Measurements from ENCODE around the gene PTK7. TPM values are rescaled to one million over a fixed set of nuclear protein-coding genes. Genes with fewer than 3 reads are reported as not detected.

The PTK7 gene
- total RNA-seq, 1 donor from 2014 or later = 308 TPM

DNA sequence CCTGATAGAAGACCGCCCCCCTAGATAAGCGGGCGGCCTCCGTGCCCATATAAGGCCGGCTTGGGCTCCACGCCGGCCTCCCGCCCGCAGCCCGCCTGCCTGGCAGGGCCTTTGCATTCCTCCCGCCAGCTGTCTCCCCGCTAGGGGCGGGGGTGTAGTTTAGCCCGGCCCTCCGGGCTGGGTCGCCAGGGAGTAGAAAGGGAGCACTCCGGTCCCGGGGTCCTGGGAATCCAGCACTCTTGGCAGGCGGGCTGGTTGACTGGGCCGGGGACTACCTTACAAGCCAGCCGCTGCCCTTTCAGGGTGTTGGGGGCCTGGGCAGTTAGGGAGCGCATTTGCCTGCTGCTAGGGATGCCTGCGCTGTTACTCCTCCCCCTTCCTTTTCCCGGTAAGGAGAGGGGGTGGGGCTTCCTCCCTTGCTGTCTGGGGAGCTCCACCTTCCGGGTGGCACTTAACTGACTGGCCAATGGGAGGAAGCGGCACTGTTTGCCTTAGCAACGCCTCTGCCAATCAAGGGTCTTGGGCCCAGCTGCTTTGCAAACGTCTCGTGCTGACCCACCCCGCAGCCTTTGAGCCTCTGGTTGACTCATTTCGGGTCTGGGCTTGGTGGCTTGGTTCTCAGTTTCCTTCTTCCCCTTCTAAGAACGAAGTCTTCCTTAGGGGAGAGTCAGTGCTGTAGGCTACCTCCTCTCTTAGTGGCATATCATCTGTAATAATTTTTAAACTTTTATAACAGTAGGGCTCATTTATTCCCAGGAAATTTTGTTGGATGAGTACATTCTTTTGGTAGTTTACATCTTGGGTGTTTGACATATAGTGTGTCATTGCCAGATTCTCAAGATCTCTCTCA is 98.4 kb downstream of the PTK7 start:
- Mint-ChIP-seq H3K36me3 (peaks cover 6% of the 10 kb centered on the region), H3K4me1 (peaks cover 31% of the 10 kb centered on the region), H3K27me3 (ENCODE audit: low read depth) (no peaks in the 10 kb centered on the region), H3K27ac (peak overlapping the region; percentile 93), H3K4me3 (peak overlapping the region; percentile 90), H3K9me3 (no peaks in the 10 kb centered on the region)
- TF ChIP-seq, protein P1, sequence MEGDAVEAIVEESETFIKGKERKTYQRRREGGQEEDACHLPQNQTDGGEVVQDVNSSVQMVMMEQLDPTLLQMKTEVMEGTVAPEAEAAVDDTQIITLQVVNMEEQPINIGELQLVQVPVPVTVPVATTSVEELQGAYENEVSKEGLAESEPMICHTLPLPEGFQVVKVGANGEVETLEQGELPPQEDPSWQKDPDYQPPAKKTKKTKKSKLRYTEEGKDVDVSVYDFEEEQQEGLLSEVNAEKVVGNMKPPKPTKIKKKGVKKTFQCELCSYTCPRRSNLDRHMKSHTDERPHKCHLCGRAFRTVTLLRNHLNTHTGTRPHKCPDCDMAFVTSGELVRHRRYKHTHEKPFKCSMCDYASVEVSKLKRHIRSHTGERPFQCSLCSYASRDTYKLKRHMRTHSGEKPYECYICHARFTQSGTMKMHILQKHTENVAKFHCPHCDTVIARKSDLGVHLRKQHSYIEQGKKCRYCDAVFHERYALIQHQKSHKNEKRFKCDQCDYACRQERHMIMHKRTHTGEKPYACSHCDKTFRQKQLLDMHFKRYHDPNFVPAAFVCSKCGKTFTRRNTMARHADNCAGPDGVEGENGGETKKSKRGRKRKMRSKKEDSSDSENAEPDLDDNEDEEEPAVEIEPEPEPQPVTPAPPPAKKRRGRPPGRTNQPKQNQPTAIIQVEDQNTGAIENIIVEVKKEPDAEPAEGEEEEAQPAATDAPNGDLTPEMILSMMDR (IDR thresholded peaks at IDR 0.05; ENCODE audit: unreplicated experiment) = no peak
- peak; percentile 83 to 89 for DNase-seq (ENCODE audit: low spot score in 2 of 2, unreplicated experiment in 2 of 2)

DNA sequence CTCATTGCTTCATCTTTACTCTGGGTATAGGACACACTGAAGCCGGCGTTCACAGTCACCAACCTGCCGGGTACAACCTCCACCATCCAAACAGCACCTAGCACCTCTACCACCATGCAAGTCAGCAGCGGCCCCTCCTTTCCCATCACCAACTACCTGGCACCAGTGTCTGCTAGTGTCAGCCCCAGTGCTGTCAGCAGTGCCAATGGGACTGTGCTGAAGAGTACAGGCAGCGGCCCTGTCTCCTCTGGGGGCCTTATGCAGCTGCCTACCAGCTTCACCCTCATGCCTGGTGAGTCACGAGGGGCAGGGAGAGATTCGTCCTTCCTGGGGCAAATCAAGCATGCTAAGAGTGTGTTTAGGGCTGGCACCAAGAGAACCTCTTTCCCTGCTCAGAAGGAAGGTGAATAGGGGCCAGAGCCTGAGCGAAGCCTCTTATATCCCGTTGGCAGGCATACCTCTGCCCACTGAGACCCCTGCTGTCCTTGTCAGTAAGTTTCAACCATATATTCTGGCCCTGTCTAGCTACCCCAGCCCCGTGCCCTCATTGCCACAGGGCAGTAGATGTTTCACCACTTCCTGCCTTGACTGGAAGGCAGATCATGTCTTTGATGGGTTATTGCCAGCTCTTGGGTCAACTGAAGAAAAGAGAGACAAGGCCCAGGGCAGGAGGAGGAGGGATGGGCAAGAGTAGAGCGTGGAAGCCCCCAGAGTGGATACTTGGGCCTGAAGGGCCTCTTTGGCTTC is 99.7 kb downstream of the PTK7 start:
- TF ChIP-seq, protein P1 (IDR thresholded peaks at IDR 0.05; ENCODE audit: unreplicated experiment) = no peak
- Mint-ChIP-seq H3K36me3 (peaks cover 6% of the 10 kb centered on the region), H3K4me3 (no peak overlapping the region), H3K4me1 (peaks cover 25% of the 10 kb centered on the region), H3K9me3 (no peaks in the 10 kb centered on the region), H3K27me3 (ENCODE audit: low read depth) (no peaks in the 10 kb centered on the region), H3K27ac (no peak overlapping the region)
- no peak for DNase-seq (ENCODE audit: low spot score in 2 of 2, unreplicated experiment in 2 of 2)

DNA sequence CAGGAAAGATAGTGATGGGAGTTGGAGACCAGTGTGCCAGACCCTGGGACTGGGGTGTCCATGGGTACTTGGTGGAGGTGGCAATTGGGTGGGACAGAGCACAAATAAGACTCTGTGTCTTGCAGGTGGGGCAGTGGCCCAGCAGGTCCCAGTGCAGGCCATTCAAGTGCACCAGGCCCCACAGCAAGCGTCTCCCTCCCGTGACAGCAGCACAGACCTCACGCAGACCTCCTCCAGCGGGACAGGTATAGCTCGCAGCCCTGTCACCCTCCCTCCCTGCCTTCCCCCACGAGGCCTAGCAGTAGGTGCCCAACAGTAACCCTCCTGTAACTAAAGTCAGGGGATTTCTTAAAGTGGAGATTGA is 100.3 kb downstream of the PTK7 start:
- Mint-ChIP-seq H3K36me3 (peaks cover 6% of the 10 kb centered on the region), H3K9me3 (no peaks in the 10 kb centered on the region), H3K27me3 (ENCODE audit: low read depth) (no peaks in the 10 kb centered on the region), H3K27ac (no peak overlapping the region), H3K4me1 (peaks cover 29% of the 10 kb centered on the region), H3K4me3 (no peak overlapping the region)
- TF ChIP-seq, protein P1 (IDR thresholded peaks at IDR 0.05; ENCODE audit: unreplicated experiment) = no peak
- no peak for DNase-seq (ENCODE audit: low spot score in 2 of 2, unreplicated experiment in 2 of 2)

DNA sequence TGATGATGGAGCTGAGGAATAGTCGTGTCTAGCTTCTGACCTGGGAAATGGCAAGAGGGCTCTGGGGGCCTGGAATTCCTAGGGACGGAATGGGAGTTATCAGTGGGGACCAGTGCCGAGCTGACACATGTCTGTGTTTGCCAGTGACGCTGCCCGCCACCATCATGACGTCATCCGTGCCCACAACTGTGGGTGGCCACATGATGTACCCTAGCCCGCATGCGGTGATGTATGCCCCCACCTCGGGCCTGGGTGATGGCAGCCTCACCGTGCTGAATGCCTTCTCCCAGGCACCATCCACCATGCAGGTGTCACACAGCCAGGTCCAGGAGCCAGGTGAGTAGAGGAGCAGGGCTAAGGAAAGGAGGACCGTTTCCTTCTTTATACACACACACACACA is 102.0 kb downstream of the PTK7 start:
- DNase-seq (ENCODE audit: low spot score in 2 of 2, unreplicated experiment in 2 of 2) = no peak
- H3K4me3 Mint-ChIP-seq = no peak overlapping the region
- peaks cover 32% of the 10 kb centered on the region for H3K4me1 Mint-ChIP-seq
- H3K27ac Mint-ChIP-seq = no peak overlapping the region
- TF ChIP-seq, protein P1 (IDR thresholded peaks at IDR 0.05; ENCODE audit: unreplicated experiment) = no peak
- H3K36me3 Mint-ChIP-seq = peaks cover 6% of the 10 kb centered on the region
- H3K27me3 Mint-ChIP-seq (ENCODE audit: low read depth) = no peaks in the 10 kb centered on the region
- no peaks in the 10 kb centered on the region for H3K9me3 Mint-ChIP-seq

DNA sequence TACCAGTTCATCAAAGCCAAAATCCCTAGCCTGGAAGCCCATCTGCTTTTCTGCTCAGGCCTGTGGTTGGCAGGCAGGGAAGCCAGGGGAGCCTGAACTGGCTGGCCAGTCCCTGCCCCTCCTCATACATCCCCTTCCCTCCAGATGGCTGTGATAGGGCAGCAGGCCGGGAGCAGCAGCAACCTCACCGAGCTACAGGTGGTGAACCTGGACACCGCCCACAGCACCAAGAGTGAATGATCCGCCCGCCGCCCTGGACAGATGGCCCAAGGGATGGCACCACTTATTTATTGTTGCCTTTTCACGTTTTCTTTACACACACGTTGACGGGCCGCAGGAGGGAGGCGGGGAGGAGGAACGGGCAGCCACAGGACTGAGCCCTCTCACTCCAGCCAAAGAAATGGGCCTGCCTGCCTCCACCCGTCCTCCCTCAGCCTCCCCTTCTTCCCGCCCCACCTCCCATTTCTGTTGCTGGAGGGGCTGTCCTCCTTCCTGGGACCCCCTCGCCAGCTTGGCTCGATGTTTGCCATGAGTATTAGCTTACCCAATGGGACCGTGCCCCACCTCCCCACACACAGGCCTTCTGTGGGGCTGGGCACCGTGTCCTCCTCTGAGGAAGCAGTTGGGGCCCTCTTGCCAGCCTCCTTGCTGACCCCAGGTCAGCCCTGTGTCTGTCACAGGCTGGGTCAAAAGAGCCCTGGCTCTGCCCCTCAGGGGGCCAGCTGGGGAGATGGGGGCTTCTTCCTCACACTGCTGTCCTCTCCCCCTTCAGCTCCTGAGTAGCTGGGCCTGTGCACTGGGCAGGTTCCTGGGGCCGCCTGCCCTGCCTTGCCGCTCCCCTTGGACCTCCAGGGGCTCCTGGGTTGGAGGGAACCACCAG is 103.1 kb downstream of the PTK7 start:
- Mint-ChIP-seq H3K4me1 (peaks cover 30% of the 10 kb centered on the region), H3K27ac (no peak overlapping the region), H3K4me3 (no peak overlapping the region), H3K9me3 (no peaks in the 10 kb centered on the region), H3K36me3 (peaks cover 6% of the 10 kb centered on the region), H3K27me3 (ENCODE audit: low read depth) (no peaks in the 10 kb centered on the region)
- TF ChIP-seq, protein P1 (IDR thresholded peaks at IDR 0.05; ENCODE audit: unreplicated experiment) = no peak
- no peak for DNase-seq (ENCODE audit: low spot score in 2 of 2, unreplicated experiment in 2 of 2)

Data from mesothelial cell of epicardium (in vitro differentiated cells).